Upper lobe of left lung (tissue), 6 donors: ENCODE measurements around the gene ODAD4. TPM values are rescaled to one million over a fixed set of nuclear protein-coding genes. Genes with fewer than 3 reads are reported as not detected.

Experiments used
- ATAC-seq, 2 donors: fragments of 200-7000 bp; cut with Tn5 transposase; one replicate each; pipeline ENCODE4 v1.9.1; 2022; ENCODE audit warnings: mild to moderate bottlenecking in 2 of 2, moderate library complexity in 2 of 2; ENCODE audit not compliant: low FRiP score in 2 of 2
- DNase-seq, 2 donors: peaks; one replicate each; pipeline ENCODE4 v3.0.0-alpha.2; 2019 to 2020
- H3K27ac ChIP-seq, 4 donors: fragments of 200-600 bp; sonication (generic); one replicate each; pipeline ENCODE4 v1.5.1; 2016 to 2019
- H3K27me3 ChIP-seq, 4 donors: fragments of 200-600 bp; sonication (generic); one replicate each; pipeline ENCODE4 v1.5.1; 2017 to 2019
- H3K36me3 ChIP-seq, 4 donors: fragments of 200-600 bp; sonication (generic); one replicate each; pipeline ENCODE4 v1.5.1; 2016 to 2019
- H3K4me1 ChIP-seq, 4 donors: fragments of 200-600 bp; sonication (generic); one replicate each; pipeline ENCODE4 v1.5.1; 2018 to 2019
- H3K4me3 ChIP-seq, 4 donors: fragments of 200-600 bp; sonication (generic); one replicate each; pipeline ENCODE4 v1.5.1; 2017 to 2019; ENCODE audit warnings: mild to moderate bottlenecking in 2 of 4, moderate library complexity in 1 of 4
- H3K9me3 ChIP-seq, 4 donors: fragments of 200-600 bp; sonication (generic); one replicate each; pipeline ENCODE4 v1.5.1; 2018 to 2019
- CTCF ChIP-seq, 6 experiments: fragments of 450-650 bp in 4 of 6; fragments of 200-600 bp in 2 of 6; sonication (generic) in 2 of 6; IDR thresholded peaks; one replicate each; pipeline ENCODE4 v1.5.1; 2016 to 2019; ENCODE audit warnings: antibody characterized with exemption in 6 of 6
- EP300 ChIP-seq, 4 donors: sonication (generic); formaldehyde crosslinking; IDR thresholded peaks; one replicate each; pipeline ENCODE4 v1.5.1; 2017; ENCODE audit warnings: antibody characterized with exemption in 4 of 4, control low read depth in 2 of 4
- POLR2A ChIP-seq, 4 donors: fragments of 450-650 bp; IDR thresholded peaks; one replicate each; pipeline ENCODE4 v1.5.1; 2016 to 2017; ENCODE audit warnings: antibody characterized with exemption in 4 of 4, mild to moderate bottlenecking in 2 of 4
- POLR2AphosphoS5 ChIP-seq, 2 donors: sonication (generic); formaldehyde crosslinking; IDR thresholded peaks; one replicate each; pipeline ENCODE4 v1.5.1; 2017; ENCODE audit warnings: antibody characterized with exemption in 2 of 2
- WGBS, 2 donors: methylation state at CpG; one replicate each; pipeline ENCODE4 v1.1.5; 2017 to 2018; 5-methylcytosine and 5-hydroxymethylcytosine counted together
- total RNA-seq, 6 donors: library from RNA; depleted of rRNA in 4 of 6; stranded (reverse); fragments of >200 nt in 4 of 6; gene quantifications; one replicate each; pipeline versions ENCODE4 v1.1.0 to v1.2.1, GENCODE V29; 2016 to 2021
- donor health status: DM: no; HTN: no; CAD: no; lungs with moderate emphysema.
- donor health status: DM: no; HTN: yes; CAD: no; lungs with severe emphysema.

Gene ODAD4
- total RNA-seq, 6 donors from 2014 or later = 1.2 to 16.9 (median 4.8) TPM

- no peaks in the 10 kb centered on the region for H3K9me3 ChIP-seq
- WGBS, 2 donors = 7 to 11% methylated on average over 18 of the region's 18 CpGs
- DNase-seq (peak in 1 of 2 donors; percentile 91), ATAC-seq (peak; percentile 41 to 83)
- peak overlapping the region; percentile 12 to 73 (median 68) for H3K4me3 ChIP-seq
- no peaks in the 10 kb centered on the region for H3K27me3 ChIP-seq
- peak overlapping the region; percentile 83 to 92 (median 90) for H3K27ac ChIP-seq
- peaks cover 17 to 51% (median 32%) of the 10 kb centered on the region in 4 donors for H3K4me1 ChIP-seq
- peaks cover 0 to 20% (median 11%) of the 10 kb centered on the region in 4 donors for H3K36me3 ChIP-seq
- TF ChIP-seq CTCF (IDR thresholded peaks at IDR 0.05) = peak in 1 of 6 experiments; percentile 6
- no peak for TF ChIP-seq EP300 (IDR thresholded peaks at IDR 0.05)
Measured at GRCh38 chr17:41965694-41966462, 35.5 kb downstream of the ODAD4 start.

DNA sequence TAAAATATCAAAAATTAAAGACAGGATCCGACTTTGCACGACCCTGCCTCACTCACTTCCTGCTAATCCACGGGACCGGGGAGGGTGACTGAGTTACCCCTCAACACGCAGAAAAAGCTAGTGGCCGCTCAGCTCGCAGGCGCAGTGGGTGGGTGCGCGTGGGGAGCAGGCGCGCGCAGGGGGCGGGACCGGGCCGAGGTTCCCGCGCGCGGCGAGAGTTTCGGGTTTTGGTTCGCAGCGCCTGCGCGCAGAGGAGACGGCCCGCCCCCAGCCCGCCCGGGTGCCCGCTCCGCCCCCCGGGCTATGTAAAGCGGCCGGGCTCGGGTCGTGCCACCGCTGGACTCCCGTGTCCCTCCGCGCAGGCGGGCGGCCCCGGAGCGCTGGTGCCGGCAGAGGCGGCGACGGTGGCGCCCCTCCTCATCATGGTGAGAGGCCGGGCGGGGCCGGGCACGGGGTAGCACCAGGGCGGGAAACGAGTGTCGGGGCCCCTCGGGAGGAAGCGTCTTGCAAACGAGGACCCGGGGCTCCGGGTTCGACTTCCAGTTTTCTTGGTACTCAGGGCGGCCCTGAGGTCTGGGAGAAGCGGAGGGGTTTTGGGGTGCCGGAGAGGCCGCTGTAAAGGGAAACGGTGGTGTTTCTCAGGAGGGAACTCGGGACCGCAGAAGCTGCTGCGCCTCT lies 36.2 kb downstream of the ODAD4 start, which contains the start of gene CNP:
CNP (plus strand) TSS at position 333 of the 678 bp plus-strand sequence; CDS start at position 423, 90 bp downstream.
- H3K4me1 ChIP-seq = peaks cover 17 to 51% (median 32%) of the 10 kb centered on the region in 4 donors
- 0 to 1% methylated on average over 6 to 48 of the region's 71 CpGs for whole genome bisulfite sequencing, 2 donors
- peak within 1 kb of the TSS; percentile 83 to 92 (median 90) for H3K27ac ChIP-seq
- H3K9me3 ChIP-seq = no peaks in the 10 kb centered on the region
- DNase-seq (peak; percentile 94 to 99), ATAC-seq (peak; percentile 95 to 97)
- TF ChIP-seq POLR2A (IDR thresholded peaks at IDR 0.05) (peak in 3 of 4 donors; percentile 65 to 87 (median 85)), EP300 (IDR thresholded peaks at IDR 0.05) (no peak), CTCF (IDR thresholded peaks at IDR 0.05) (peak in 2 of 6 experiments; percentile 11 to 26), POLR2AphosphoS5 (IDR thresholded peaks at IDR 0.05) (peak; percentile 26 to 95)
- peak within 1 kb of the TSS; percentile 62 to 92 (median 73) for H3K4me3 ChIP-seq
- H3K36me3 ChIP-seq = peaks cover under 1 to 27% (median 12%) of the 10 kb centered on the region in 4 donors
- no peaks in the 10 kb centered on the region for H3K27me3 ChIP-seq

DNA sequence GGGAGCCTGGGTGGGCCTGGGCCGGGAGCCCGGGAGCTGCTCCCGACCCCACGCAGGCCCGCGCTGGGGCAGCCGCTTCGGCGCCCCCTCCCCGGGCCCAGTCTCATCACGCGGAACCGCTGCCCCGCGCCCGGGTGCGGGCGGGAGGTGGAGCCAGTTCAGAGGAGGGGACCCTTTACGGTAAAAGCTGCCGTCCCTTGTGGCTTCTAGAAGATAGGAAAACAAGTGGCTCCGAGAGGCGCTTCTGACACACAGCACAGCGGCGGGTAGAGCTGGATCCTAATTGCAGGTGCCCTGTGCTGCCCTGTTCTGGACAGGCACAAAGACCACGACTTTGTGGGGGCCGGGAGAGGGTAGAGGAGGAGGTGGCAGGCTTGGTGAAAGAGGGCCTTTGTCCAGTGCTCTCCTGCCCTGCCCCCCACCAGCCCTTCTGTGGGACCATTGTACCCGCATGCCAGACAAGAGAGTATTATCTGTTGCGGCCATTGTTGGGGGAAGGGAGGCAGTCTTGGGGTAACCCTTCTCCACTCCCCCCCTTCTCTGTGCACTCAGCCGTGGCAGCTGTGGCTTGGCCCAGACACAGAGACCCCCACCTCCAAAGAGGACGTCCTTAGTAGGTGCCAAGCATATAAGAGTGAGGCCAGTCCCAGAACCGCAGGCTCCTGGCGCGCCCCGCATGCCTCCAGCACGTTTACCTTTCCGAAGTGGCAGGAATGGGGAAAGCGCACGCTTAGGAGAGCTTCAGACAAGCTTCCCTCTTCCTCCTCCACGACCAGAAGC lies 36.9 kb downstream of the ODAD4 start:
- ATAC-seq (no peak), DNase-seq (peak; percentile 33 to 90)
- Histone ChIP-seq H3K27me3 (no peaks in the 10 kb centered on the region), H3K9me3 (no peaks in the 10 kb centered on the region), H3K36me3 (peaks cover 4 to 33% (median 17%) of the 10 kb centered on the region in 4 donors), H3K27ac (peak overlapping the region; percentile 83 to 92 (median 90)), H3K4me3 (peak overlapping the region; percentile 62 to 92 (median 73)), H3K4me1 (peaks cover 17 to 51% (median 32%) of the 10 kb centered on the region in 4 donors)
- TF ChIP-seq POLR2AphosphoS5 (IDR thresholded peaks at IDR 0.05) = peak in 1 of 2 donors; percentile 4
- TF ChIP-seq CTCF (IDR thresholded peaks at IDR 0.05) = no peak
- 14 to 15% methylated on average over 11 to 38 of the region's 39 CpGs for WGBS, 2 donors

DNA sequence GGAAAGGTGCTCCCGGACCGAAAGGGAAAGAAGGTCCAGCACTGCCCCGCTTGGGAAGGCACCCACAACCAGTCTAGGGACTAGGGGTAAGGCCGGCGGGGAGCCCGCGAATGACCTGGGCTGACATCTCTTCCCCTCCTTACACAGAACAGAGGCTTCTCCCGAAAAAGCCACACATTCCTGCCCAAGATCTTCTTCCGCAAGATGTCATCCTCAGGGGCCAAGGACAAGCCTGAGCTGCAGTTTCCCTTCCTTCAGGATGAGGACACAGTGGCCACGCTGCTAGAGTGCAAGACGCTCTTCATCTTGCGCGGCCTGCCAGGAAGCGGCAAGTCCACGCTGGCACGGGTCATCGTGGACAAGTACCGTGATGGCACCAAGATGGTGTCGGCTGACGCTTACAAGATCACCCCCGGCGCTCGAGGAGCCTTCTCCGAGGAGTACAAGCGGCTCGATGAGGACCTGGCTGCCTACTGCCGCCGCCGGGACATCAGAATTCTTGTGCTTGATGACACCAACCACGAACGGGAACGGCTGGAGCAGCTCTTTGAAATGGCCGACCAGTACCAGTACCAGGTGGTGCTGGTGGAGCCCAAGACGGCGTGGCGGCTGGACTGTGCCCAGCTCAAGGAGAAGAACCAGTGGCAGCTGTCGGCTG lies 37.6 kb downstream of the ODAD4 start:
- WGBS, 2 donors = 88 to 93% methylated on average over 28 to 37 of the region's 37 CpGs
- no peak for TF ChIP-seq POLR2AphosphoS5 (IDR thresholded peaks at IDR 0.05)
- no peak for TF ChIP-seq POLR2A (IDR thresholded peaks at IDR 0.05)
- no peak for TF ChIP-seq CTCF (IDR thresholded peaks at IDR 0.05)
- TF ChIP-seq EP300 (IDR thresholded peaks at IDR 0.05) = no peak
- peaks cover 4 to 40% (median 22%) of the 10 kb centered on the region in 4 donors for H3K36me3 ChIP-seq
- H3K27ac ChIP-seq = peak overlapping the region; percentile 83 to 92 (median 90)
- ATAC-seq (no peak), DNase-seq (peak in 1 of 2 donors; percentile 66)
- H3K9me3 ChIP-seq = no peaks in the 10 kb centered on the region
- H3K27me3 ChIP-seq = no peaks in the 10 kb centered on the region
- peaks cover 23 to 52% (median 35%) of the 10 kb centered on the region in 4 donors for H3K4me1 ChIP-seq
- peak overlapping the region in 3 of 4 donors; percentile 62 to 73 (median 73) for H3K4me3 ChIP-seq
